Stimulated activated CD4-positive, alpha-beta T cell treated with anti-CD3 and anti-CD28 coated beads, Interleukin-1b, Interleukin-23, amount 100 ng/mL, for 4 hours (primary cell): ENCODE measurements around the gene CIAO1.
A peak's percentile ranks its signal among the peaks of the same experiment; 100 is the strongest.
"Not testable (repeated sequence)": the region's sequence is repeated elsewhere in the genome, so short reads cannot be mapped to it uniquely, and the experiment has no call there.

Experiments used
- DNase-seq, 2 donors: peaks; one replicate each; pipeline ENCODE4 v3.0.0-alpha.2; 2020; ENCODE audit warnings: low read depth in 2 of 2

Gene CIAO1

GRCh38 chr2:96265840-96266679 is at the start of gene CIAO1, which contains the start of gene TMEM127:
Gene CIAO1, plus strand, starts transcription at chr2:96266225. Its CDS starts 126 bp downstream, at chr2:96266351.
Gene TMEM127, minus strand, starts transcription at chr2:96265997. Its CDS starts 616 bp downstream, at chr2:96265381.
- DNase-seq, result peak; percentile 96 to 97

DNA sequence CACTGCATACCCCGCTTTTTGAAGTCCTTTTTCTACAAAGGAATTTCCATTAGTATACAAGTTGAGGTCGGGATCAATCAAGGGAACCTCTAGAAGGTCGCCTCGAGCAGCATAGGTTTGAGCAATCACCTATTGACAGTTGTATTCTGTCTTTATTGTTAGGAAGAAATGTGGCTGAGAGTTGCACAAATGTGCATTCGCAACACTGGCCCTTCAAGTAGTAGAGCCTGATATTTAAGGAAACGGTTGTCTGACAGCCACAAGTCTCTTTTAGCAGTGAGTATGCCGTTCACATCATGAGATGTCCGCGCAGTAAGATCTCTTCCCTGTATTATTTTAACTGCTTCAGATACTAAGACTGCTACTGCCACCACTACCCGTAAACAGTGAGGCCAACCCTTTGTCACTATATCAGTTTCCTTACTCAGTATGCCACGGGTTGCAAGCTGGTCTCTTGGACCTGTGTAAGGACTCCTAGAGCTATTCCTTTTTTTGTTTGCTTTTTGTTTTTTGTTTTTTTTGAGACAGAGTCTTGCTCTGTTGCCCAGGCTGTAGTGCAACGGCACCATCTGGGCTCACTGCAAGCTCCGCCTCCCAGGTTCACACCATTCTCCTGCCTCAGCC is 47.4 kb upstream of the CIAO1 start:
- DNase-seq, result no peak

GRCh38 chr2:96219959-96220358 is 46.1 kb upstream of the CIAO1 start:
- not testable (repeated sequence) for DNase-seq

DNA sequence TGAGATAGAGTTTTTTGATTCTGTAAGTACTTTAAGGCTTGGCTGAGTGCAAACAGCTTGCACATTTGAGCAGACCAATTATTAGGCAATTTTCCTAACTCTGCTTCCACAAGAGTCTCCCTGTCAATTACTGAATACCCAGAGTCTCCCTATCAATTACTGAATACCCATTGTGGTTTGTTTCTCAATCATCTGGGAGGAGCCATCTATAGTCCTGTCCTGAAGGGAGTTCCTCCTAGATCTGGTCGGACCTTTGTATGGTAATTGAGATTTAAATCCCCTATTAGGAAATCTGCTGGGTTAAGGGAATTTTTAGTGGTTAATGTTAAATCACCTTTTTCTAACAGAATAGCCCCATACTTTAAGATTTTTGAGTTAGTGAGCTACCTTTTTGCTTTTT is 44.9 kb upstream of the CIAO1 start:
- DNase-seq, result not testable (repeated sequence)

DNA sequence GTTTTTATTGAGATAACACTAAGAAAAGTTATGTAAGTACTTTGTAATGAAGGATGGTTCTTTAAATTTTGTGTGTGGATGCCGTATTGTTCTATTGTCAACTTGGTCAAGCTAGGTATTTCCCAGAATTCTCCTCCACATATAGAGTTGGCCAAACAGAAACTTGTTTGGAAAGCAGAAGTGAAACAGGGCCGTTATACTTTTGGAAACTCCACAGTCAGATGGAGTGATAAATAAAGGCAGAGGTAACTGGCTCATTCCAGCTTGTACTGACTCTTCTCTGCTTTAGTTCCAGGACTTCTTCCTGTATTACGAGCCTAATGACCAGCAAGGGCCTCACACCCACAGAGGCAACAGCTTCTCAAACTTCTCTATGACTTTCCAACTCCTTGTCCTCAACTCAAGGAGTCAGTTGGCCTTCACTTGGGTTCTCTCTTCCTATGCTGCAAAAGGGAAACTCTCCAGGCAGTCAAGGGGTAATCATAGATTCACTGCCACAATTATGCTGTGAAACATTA is 41.0 kb upstream of the CIAO1 start:
- DNase-seq, result no peak

GRCh38 chr2:96231316-96231715 is 34.7 kb upstream of the CIAO1 start:
- DNase-seq, result no peak

GRCh38 chr2:96233436-96233835 is 32.6 kb upstream of the CIAO1 start:
- DNase-seq, result no peak

DNA sequence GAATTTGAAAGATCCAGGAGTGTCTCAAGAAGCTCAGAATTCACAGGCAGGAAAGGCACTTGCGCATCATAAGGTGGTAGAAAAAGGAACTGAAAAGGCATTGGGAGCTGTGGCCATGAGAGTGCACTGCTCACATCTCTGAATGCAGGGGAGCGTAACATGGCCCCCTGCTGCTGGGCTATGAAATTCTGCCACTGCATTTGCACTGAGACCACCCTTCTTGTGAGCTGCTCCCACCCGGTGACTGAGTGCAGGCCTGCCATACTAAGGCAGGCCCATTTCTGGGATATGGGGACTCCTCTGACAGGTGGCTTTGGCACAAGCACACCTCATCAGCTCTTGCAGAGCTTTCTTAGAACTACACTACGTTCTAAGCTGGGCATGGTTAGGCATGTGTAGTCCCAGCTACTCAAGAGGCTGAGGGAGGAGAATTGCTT is 32.1 kb upstream of the CIAO1 start:
- no peak for DNase-seq

- DNase-seq, result no peak
Observed at GRCh38 chr2:96236882-96237281, 29.1 kb upstream of the CIAO1 start.

GRCh38 chr2:96238266-96238665 is 27.8 kb upstream of the CIAO1 start:
- no peak for DNase-seq

DNA sequence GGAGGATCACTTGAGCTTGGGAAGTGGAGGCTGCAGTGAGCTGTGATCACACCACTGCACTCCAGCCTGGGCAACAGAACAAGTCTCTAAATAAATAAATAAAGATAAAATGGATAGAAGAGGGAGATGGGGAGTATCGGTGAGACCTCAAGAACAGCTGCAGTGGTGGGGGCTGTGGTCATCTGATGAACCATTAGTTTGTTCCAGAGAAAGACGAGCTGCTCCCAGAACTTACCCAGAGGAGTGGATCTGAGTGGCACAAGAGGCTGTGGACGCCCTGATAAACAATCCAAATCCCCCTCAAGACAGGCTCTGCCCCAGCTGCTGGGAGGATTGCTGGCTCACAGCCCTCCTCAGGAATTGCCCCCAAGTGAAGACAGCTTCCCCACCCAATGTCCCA is 26.9 kb upstream of the CIAO1 start:
- no peak for DNase-seq

DNA sequence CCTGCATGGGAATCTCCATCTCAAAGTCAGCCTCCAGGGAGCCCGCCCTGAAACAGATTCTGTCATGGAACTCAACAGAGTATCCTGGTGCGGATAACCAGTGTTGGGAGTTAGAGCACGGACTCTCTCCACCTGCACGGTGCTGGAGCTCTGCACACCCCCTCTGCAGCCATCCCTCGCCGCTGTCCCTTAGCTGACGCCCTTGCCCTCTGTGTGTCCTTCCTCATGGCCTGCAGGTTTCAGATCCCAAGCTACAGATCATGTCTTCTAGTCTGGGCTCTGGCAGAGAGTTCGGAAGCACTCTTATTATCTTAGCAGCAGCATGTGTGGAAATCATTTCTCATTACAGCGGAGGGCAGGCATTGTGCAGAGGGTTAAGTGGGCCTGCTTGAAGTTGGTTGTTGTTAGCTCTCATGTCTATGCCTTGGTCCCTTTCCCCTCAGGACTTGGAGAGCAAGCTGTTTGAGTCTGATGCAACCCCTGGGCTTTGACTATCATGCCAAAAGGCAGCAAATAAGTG is 26.2 kb upstream of the CIAO1 start:
- DNase-seq, result no peak

GRCh38 chr2:96240341-96241038 is 25.5 kb upstream of the CIAO1 start:
- no peak for DNase-seq

- DNase-seq, result no peak
Observed at GRCh38 chr2:96241227-96241626, 24.8 kb upstream of the CIAO1 start.

DNA sequence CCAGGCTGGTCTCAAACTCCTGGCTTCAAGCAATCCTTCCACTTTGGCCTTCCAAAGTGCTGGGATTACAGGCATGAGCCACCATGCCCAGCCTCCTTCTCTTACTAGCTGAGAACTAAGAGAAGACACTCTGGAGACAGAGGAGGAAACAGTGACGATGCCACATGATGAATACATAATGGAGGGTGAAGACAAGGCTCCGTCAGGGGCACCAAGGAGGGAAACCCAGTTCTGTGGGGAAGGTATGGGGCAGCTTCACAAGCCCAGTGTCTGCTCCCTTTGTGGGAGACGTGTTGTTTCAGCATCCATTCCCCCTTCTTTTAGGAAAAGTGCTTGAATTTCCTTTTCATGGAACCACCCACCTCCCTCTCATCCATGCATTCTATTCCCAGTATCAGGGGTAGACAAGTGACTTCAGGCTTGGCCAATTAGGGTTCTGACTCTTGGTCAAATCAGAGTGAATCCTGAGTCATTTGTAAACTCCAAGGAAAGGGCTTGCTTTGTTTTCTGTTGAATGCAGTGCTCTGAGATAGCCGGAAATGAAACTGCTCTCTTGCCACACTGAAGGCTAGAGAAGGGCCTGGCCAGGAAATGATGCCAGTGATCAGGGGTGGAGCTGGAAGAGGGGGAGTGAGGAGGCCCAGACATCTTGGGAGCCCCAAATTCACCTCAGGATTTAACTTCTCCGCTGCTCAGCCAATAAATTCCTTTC is 24.0 kb upstream of the CIAO1 start:
- DNase-seq, result no peak

GRCh38 chr2:96243843-96244242 is 22.2 kb upstream of the CIAO1 start:
- DNase-seq, result no peak

- no peak for DNase-seq
Observed at GRCh38 chr2:96245609-96246390, 20.2 kb upstream of the CIAO1 start.

DNA sequence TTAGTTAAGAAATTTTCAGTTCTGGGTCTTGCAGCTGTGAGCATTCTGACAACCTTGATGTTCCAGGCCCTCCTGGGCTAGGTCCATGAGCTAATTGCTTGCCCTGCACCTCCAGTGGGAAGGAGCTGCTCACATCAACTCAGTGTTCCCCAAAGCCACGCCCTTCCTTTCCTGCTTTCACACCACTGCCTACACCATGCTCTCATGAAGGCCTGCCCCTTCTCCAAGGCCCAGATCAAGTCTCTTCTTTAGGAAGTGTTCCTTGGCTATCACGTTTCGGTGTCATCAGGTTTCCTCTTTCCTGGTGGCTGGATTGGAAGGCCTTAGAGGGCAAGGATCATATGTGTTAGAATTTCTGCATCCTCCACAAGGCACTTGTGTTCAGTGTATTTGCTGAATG is 19.0 kb upstream of the CIAO1 start:
- no peak for DNase-seq

- DNase-seq, result no peak
Observed at GRCh38 chr2:96247896-96248295, 18.1 kb upstream of the CIAO1 start.

- DNase-seq, result no peak
Observed at GRCh38 chr2:96248624-96249023, 17.4 kb upstream of the CIAO1 start.

GRCh38 chr2:96249654-96250053 is 16.4 kb upstream of the CIAO1 start:
- no peak for DNase-seq
